Measurements from ENCODE around the gene CCDC169.

The CCDC169 gene

GRCh38 chr13:36261976-36262375 lies 35.6 kb downstream of the CCDC169 start:
- no peak for TF ChIP-seq CTCF (IDR thresholded peaks at IDR 0.05)
- H3K27ac ChIP-seq = no peak overlapping the region
- no peaks in the 10 kb centered on the region for H3K4me1 ChIP-seq (ENCODE audit: control insufficient read depth in 1 of 2, insufficient read depth in 1 of 2, low read depth in 1 of 2, low read length in 1 of 2)
- H3K36me3 ChIP-seq = no peaks in the 10 kb centered on the region
- H3K27me3 ChIP-seq = no peaks in the 10 kb centered on the region
- no peaks in the 10 kb centered on the region for H3K9me3 ChIP-seq
- H3K4me3 ChIP-seq (ENCODE audit: low read depth in 1 of 2, low read length in 1 of 2) = no peak overlapping the region

- Histone ChIP-seq H3K9me3 (no peaks in the 10 kb centered on the region), H3K4me3 (ENCODE audit: low read depth in 1 of 2, low read length in 1 of 2) (no peak overlapping the region), H3K4me1 (ENCODE audit: control insufficient read depth in 1 of 2, insufficient read depth in 1 of 2, low read depth in 1 of 2, low read length in 1 of 2) (no peaks in the 10 kb centered on the region), H3K36me3 (no peaks in the 10 kb centered on the region), H3K27ac (no peak overlapping the region), H3K27me3 (no peaks in the 10 kb centered on the region)
- no peak for TF ChIP-seq CTCF (IDR thresholded peaks at IDR 0.05)
Observed at GRCh38 chr13:36261011-36261410, 36.6 kb downstream of the CCDC169 start.

- H3K27me3 ChIP-seq = no peaks in the 10 kb centered on the region
- no peak overlapping the region for H3K27ac ChIP-seq
- H3K36me3 ChIP-seq = no peaks in the 10 kb centered on the region
- no peak overlapping the region for H3K4me3 ChIP-seq (ENCODE audit: low read depth in 1 of 2, low read length in 1 of 2)
- H3K9me3 ChIP-seq = no peaks in the 10 kb centered on the region
- H3K4me1 ChIP-seq (ENCODE audit: control insufficient read depth in 1 of 2, insufficient read depth in 1 of 2, low read depth in 1 of 2, low read length in 1 of 2) = no peaks in the 10 kb centered on the region
- TF ChIP-seq CTCF (IDR thresholded peaks at IDR 0.05) = no peak
Observed at GRCh38 chr13:36259361-36260137, 38.1 kb downstream of the CCDC169 start.

- TF ChIP-seq CTCF (IDR thresholded peaks at IDR 0.05) = no peak
- Histone ChIP-seq H3K4me3 (ENCODE audit: low read depth in 1 of 2, low read length in 1 of 2) (no peak overlapping the region), H3K9me3 (no peaks in the 10 kb centered on the region), H3K27ac (no peak overlapping the region), H3K4me1 (ENCODE audit: control insufficient read depth in 1 of 2, insufficient read depth in 1 of 2, low read depth in 1 of 2, low read length in 1 of 2) (no peaks in the 10 kb centered on the region), H3K36me3 (no peaks in the 10 kb centered on the region), H3K27me3 (no peaks in the 10 kb centered on the region)
Observed at GRCh38 chr13:36258831-36259230, 38.8 kb downstream of the CCDC169 start.

- no peaks in the 10 kb centered on the region for H3K9me3 ChIP-seq
- no peaks in the 10 kb centered on the region for H3K4me1 ChIP-seq (ENCODE audit: control insufficient read depth in 1 of 2, insufficient read depth in 1 of 2, low read depth in 1 of 2, low read length in 1 of 2)
- no peaks in the 10 kb centered on the region for H3K27me3 ChIP-seq
- H3K4me3 ChIP-seq (ENCODE audit: low read depth in 1 of 2, low read length in 1 of 2) = no peak overlapping the region
- no peak for TF ChIP-seq CTCF (IDR thresholded peaks at IDR 0.05)
- H3K36me3 ChIP-seq = no peaks in the 10 kb centered on the region
- no peak overlapping the region for H3K27ac ChIP-seq
Observed at GRCh38 chr13:36251526-36251925, 46.1 kb downstream of the CCDC169 start.

Data from neutrophil (primary cell).